HG03432 (cell line): Measurements from ENCODE around the gene CYP27C1.

Source experiments
- ATAC-seq: cut with Tn5 transposase; IDR thresholded peaks from one replicate; pipeline ENCODE4 v1.9.1; 2021; ENCODE audit warnings: mild to moderate bottlenecking, moderate library complexity; ENCODE audit not compliant: unreplicated experiment

CYP27C1 gene

GRCh38 chr2:127195140-127196074, 24.7 kb downstream of the CYP27C1 start:
- no peak for ATAC-seq

GRCh38 chr2:127194447-127194846, 25.7 kb downstream of the CYP27C1 start:
- no peak for ATAC-seq

GRCh38 chr2:127193967-127194280, 26.2 kb downstream of the CYP27C1 start:
- no peak for ATAC-seq

- no peak for ATAC-seq
Observed at GRCh38 chr2:127193164-127193966, 26.7 kb downstream of the CYP27C1 start.

GRCh38 chr2:127191331-127192219, 28.5 kb downstream of the CYP27C1 start:
- ATAC-seq, result no peak

- ATAC-seq, result no peak
Observed at GRCh38 chr2:127188797-127189196, 31.3 kb downstream of the CYP27C1 start.

GRCh38 chr2:127187831-127188230, 32.3 kb downstream of the CYP27C1 start:
- no peak for ATAC-seq

GRCh38 chr2:127187081-127187775, 32.9 kb downstream of the CYP27C1 start:
- no peak for ATAC-seq

- ATAC-seq, result no peak
Observed at GRCh38 chr2:127185705-127186104, 34.4 kb downstream of the CYP27C1 start.

- ATAC-seq, result no peak
Observed at GRCh38 chr2:127185093-127185492, 35.0 kb downstream of the CYP27C1 start.

GRCh38 chr2:127183771-127184170, 36.3 kb downstream of the CYP27C1 start:
- ATAC-seq, result no peak

GRCh38 chr2:127182626-127183458, 37.3 kb downstream of the CYP27C1 start:
- ATAC-seq, result no peak

- ATAC-seq, result no peak
Observed at GRCh38 chr2:127181851-127182250, 38.2 kb downstream of the CYP27C1 start.

GRCh38 chr2:127179766-127180165, 40.3 kb downstream of the CYP27C1 start:
- ATAC-seq, result no peak

GRCh38 chr2:127177617-127178263, 42.4 kb downstream of the CYP27C1 start:
- no peak for ATAC-seq

- ATAC-seq, result no peak
Observed at GRCh38 chr2:127176371-127177311, 43.5 kb downstream of the CYP27C1 start.

GRCh38 chr2:127175751-127176354, 44.2 kb downstream of the CYP27C1 start:
- no peak for ATAC-seq
